ENCODE data around the gene ESRRA.
A peak's percentile ranks its signal among the peaks of the same experiment; 100 is the strongest.
"Not testable (repeated sequence)": the region's sequence is repeated elsewhere in the genome, so short reads cannot be mapped to it uniquely, and the experiment has no call there.

ESRRA gene

DNA sequence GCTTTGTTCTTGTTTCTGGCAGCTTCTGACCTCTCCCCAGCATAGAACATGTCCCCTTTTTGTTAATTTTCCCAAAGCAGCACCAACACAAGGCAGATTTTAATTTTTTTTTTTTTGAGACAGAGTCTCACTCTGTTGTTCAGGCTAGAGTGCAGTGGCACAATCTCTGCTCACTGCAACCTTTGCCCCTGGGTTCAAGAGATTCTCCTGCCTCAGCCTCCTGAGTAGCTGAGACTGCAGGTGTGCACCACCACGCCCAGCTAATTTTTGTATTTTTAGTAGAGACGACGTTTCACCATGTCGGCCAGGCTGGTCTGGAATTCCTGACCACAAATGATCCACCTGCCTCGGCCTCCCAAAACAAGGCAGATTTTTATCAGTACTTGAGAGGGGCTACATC is 2.5 kb downstream of the ESRRA start:
- peaks cover 6 to 20% of the 10 kb centered on the region in 2 donors for H3K4me1 ChIP-seq (ENCODE audit: control insufficient read depth in 1 of 2, insufficient read depth in 2 of 2, low read length in 2 of 2)
- H3K27ac ChIP-seq (ENCODE audit: low read length); H3K27me3 ChIP-seq (ENCODE audit: low read depth, low read length); H3K36me3 ChIP-seq (ENCODE audit: control insufficient read depth in 1 of 2, insufficient read depth in 2 of 2, low read length in 2 of 2); H3K9me3 ChIP-seq (ENCODE audit: control insufficient read depth in 1 of 2, low read length in 2 of 2); H3K4me3 ChIP-seq (ENCODE audit: low read depth in 1 of 2, low read length in 2 of 2): not testable (repeated sequence)

- Histone ChIP-seq H3K9me3 (ENCODE audit: control insufficient read depth in 1 of 2, low read length in 2 of 2) (no peaks in the 10 kb centered on the region), H3K27ac (ENCODE audit: low read length) (no peak overlapping the region), H3K27me3 (ENCODE audit: low read depth, low read length) (no peaks in the 10 kb centered on the region), H3K4me3 (ENCODE audit: low read depth in 1 of 2, low read length in 2 of 2) (no peak overlapping the region), H3K4me1 (ENCODE audit: control insufficient read depth in 1 of 2, insufficient read depth in 2 of 2, low read length in 2 of 2) (peaks cover 0 to 12% of the 10 kb centered on the region in 2 donors), H3K36me3 (ENCODE audit: control insufficient read depth in 1 of 2, insufficient read depth in 2 of 2, low read length in 2 of 2) (peaks cover 8 to 27% of the 10 kb centered on the region in 2 donors)
These were observed 7.6 kb downstream of the ESRRA start for GRCh38 chr11:64312947-64313346.

DNA sequence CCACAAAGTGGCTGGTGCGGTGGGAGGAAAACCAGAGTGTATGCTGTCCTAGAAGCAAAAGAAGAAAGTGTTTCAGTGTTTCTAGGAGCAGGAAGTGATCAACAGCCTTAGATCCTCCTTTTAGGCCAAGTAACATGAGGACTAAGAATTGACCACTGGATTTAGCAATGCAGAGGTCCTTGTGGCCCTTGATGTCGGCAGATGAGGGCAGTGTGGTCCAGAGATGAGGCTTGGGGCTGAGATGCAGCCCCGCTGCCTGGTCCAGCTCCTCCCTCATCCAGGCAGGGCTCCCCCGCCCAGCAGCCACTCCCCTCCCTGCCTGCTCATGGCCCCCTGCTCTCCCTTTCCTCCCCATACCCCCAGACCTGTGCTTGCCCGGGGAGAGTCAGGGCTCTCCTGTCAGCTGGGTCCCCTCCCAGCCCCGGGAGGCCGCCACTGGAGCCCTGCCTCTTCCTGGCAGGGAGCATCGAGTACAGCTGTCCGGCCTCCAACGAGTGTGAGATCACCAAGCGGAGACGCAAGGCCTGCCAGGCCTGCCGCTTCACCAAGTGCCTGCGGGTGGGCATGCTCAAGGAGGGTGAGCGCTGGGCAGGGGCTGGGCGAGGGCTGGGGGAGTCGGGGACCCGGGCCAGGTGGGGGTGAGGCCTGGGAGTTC is 8.3 kb downstream of the ESRRA start:
- Histone ChIP-seq H3K9me3 (ENCODE audit: control insufficient read depth in 1 of 2, low read length in 2 of 2) (no peaks in the 10 kb centered on the region), H3K4me1 (ENCODE audit: control insufficient read depth in 1 of 2, insufficient read depth in 2 of 2, low read length in 2 of 2) (peaks cover 0 to 12% of the 10 kb centered on the region in 2 donors), H3K4me3 (ENCODE audit: low read depth in 1 of 2, low read length in 2 of 2) (peak overlapping the region in 1 of 2 donors; percentile 8), H3K36me3 (ENCODE audit: control insufficient read depth in 1 of 2, insufficient read depth in 2 of 2, low read length in 2 of 2) (peaks cover 8 to 27% of the 10 kb centered on the region in 2 donors), H3K27ac (ENCODE audit: low read length) (no peak overlapping the region), H3K27me3 (ENCODE audit: low read depth, low read length) (no peaks in the 10 kb centered on the region)

GRCh38 chr11:64314146-64314804 is 9.0 kb downstream of the ESRRA start:
- Histone ChIP-seq H3K4me1 (ENCODE audit: control insufficient read depth in 1 of 2, insufficient read depth in 2 of 2, low read length in 2 of 2) (peaks cover 0 to 17% of the 10 kb centered on the region in 2 donors), H3K4me3 (ENCODE audit: low read depth in 1 of 2, low read length in 2 of 2) (peak overlapping the region in 1 of 2 donors; percentile 8)

GRCh38 chr11:64314805-64315561 is 9.7 kb downstream of the ESRRA start:
- H3K4me1 ChIP-seq (ENCODE audit: control insufficient read depth in 1 of 2, insufficient read depth in 2 of 2, low read length in 2 of 2) = peaks cover 0 to 21% of the 10 kb centered on the region in 2 donors
- no peaks in the 10 kb centered on the region for H3K9me3 ChIP-seq (ENCODE audit: control insufficient read depth in 1 of 2, low read length in 2 of 2)
- no peaks in the 10 kb centered on the region for H3K27me3 ChIP-seq (ENCODE audit: low read depth, low read length)
- H3K27ac ChIP-seq (ENCODE audit: low read length) = no peak overlapping the region
- H3K36me3 ChIP-seq (ENCODE audit: control insufficient read depth in 1 of 2, insufficient read depth in 2 of 2, low read length in 2 of 2) = peaks cover 8 to 27% of the 10 kb centered on the region in 2 donors
- no peak overlapping the region for H3K4me3 ChIP-seq (ENCODE audit: low read depth in 1 of 2, low read length in 2 of 2)

More at GRCh38 chr11:64314146-64314804, 9.0 kb downstream of the ESRRA start:
- Histone ChIP-seq H3K27ac (ENCODE audit: low read length) (no peak overlapping the region), H3K27me3 (ENCODE audit: low read depth, low read length) (no peaks in the 10 kb centered on the region), H3K9me3 (ENCODE audit: control insufficient read depth in 1 of 2, low read length in 2 of 2) (no peaks in the 10 kb centered on the region), H3K36me3 (ENCODE audit: control insufficient read depth in 1 of 2, insufficient read depth in 2 of 2, low read length in 2 of 2) (peaks cover 8 to 27% of the 10 kb centered on the region in 2 donors)

DNA sequence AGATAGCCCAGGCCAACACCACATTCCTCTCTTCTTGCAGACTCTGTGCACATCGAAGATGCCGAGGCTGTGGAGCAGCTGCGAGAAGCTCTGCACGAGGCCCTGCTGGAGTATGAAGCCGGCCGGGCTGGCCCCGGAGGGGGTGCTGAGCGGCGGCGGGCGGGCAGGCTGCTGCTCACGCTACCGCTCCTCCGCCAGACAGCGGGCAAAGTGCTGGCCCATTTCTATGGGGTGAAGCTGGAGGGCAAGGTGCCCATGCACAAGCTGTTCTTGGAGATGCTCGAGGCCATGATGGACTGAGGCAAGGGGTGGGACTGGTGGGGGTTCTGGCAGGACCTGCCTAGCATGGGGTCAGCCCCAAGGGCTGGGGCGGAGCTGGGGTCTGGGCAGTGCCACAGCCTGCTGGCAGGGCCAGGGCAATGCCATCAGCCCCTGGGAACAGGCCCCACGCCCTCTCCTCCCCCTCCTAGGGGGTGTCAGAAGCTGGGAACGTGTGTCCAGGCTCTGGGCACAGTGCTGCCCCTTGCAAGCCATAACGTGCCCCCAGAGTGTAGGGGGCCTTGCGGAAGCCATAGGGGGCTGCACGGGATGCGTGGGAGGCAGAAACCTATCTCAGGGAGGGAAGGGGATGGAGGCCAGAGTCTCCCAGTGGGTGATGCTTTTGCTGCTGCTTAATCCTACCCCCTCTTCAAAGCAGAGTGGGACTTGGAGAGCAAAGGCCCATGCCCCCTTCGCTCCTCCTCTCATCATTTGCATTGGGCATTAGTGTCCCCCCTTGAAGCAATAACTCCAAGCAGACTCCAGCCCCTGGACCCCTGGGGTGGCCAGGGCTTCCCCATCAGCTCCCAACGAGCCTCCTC is 10.6 kb downstream of the ESRRA start:
- Histone ChIP-seq H3K4me3 (ENCODE audit: low read depth in 1 of 2, low read length in 2 of 2) (peak overlapping the region in 1 of 2 donors; percentile 93), H3K4me1 (ENCODE audit: control insufficient read depth in 1 of 2, insufficient read depth in 2 of 2, low read length in 2 of 2) (peaks cover 0 to 21% of the 10 kb centered on the region in 2 donors), H3K36me3 (ENCODE audit: control insufficient read depth in 1 of 2, insufficient read depth in 2 of 2, low read length in 2 of 2) (peaks cover 8 to 31% of the 10 kb centered on the region in 2 donors)
- not testable (repeated sequence) for H3K27ac ChIP-seq (ENCODE audit: low read length); H3K27me3 ChIP-seq (ENCODE audit: low read depth, low read length); H3K9me3 ChIP-seq (ENCODE audit: control insufficient read depth in 1 of 2, low read length in 2 of 2)

GRCh38 chr11:64316672-64317324 is 11.5 kb downstream of the ESRRA start:
- Histone ChIP-seq H3K4me3 (ENCODE audit: low read depth in 1 of 2, low read length in 2 of 2) (peak overlapping the region; percentile 84 to 93), H3K9me3 (ENCODE audit: control insufficient read depth in 1 of 2, low read length in 2 of 2) (no peaks in the 10 kb centered on the region), H3K27me3 (ENCODE audit: low read depth, low read length) (no peaks in the 10 kb centered on the region), H3K27ac (ENCODE audit: low read length) (peak overlapping the region; percentile 98), H3K36me3 (ENCODE audit: control insufficient read depth in 1 of 2, insufficient read depth in 2 of 2, low read length in 2 of 2) (peaks cover 8 to 37% of the 10 kb centered on the region in 2 donors), H3K4me1 (ENCODE audit: control insufficient read depth in 1 of 2, insufficient read depth in 2 of 2, low read length in 2 of 2) (peaks cover 0 to 21% of the 10 kb centered on the region in 2 donors)

- Histone ChIP-seq H3K9me3 (ENCODE audit: control insufficient read depth in 1 of 2, low read length in 2 of 2) (no peaks in the 10 kb centered on the region), H3K27ac (ENCODE audit: low read length) (peak within 1 kb of the TSS; percentile 98), H3K4me3 (ENCODE audit: low read depth in 1 of 2, low read length in 2 of 2) (peak within 1 kb of the TSS; percentile 84 to 93), H3K36me3 (ENCODE audit: control insufficient read depth in 1 of 2, insufficient read depth in 2 of 2, low read length in 2 of 2) (peaks cover 11 to 41% of the 10 kb centered on the region in 2 donors), H3K27me3 (ENCODE audit: low read depth, low read length) (no peaks in the 10 kb centered on the region), H3K4me1 (ENCODE audit: control insufficient read depth in 1 of 2, insufficient read depth in 2 of 2, low read length in 2 of 2) (peaks cover 0 to 21% of the 10 kb centered on the region in 2 donors)
These were observed 12.1 kb downstream of the ESRRA start, which contains the start of gene TRMT112 for GRCh38 chr11:64317325-64317960. Gene TRMT112 (minus strand): TSS chr11:64317559. CDS start chr11:64317526, 33 bp downstream.

DNA sequence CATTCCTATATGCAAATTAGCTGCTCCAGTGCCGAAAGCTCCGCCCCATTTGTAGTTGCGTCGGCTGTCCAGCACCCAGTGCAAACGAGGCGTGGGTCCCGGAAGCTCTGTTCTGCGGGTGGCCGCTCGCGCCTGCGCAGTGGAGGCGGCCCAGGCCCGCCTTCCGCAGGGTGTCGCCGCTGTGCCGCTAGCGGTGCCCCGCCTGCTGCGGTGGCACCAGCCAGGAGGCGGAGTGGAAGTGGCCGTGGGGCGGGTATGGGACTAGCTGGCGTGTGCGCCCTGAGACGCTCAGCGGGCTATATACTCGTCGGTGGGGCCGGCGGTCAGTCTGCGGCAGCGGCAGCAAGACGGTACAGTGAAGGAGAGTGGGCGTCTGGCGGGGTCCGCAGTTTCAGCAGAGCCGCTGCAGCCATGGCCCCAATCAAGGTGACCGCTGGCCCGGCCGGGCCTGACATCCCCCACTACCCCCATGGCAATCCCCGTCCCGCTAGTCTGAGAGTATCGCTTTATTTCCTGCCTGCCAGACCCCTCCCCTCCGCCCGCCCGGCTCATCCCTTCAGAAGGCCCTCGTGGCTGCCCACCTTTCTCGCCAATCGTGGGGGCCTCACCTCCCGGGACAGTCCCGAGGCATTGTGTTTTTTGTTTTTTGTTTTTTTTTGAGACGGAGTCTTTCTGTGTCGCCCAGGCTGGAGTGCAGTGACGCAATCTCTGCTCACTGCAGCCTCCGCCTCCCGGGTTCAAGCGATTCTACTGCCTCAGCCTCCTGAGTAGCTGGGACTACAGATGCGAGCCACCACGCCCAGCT is 12.8 kb downstream of the ESRRA start, which contains the start of gene PRDX5:
TSS of gene PRDX5 (plus strand) at position 161 of the 805 bp plus-strand sequence. CDS start at position 256, 95 bp downstream.
- Histone ChIP-seq H3K4me1 (ENCODE audit: control insufficient read depth in 1 of 2, insufficient read depth in 2 of 2, low read length in 2 of 2) (peaks cover 0 to 21% of the 10 kb centered on the region in 2 donors), H3K36me3 (ENCODE audit: control insufficient read depth in 1 of 2, insufficient read depth in 2 of 2, low read length in 2 of 2) (peaks cover 9 to 48% of the 10 kb centered on the region in 2 donors), H3K27me3 (ENCODE audit: low read depth, low read length) (no peaks in the 10 kb centered on the region), H3K9me3 (ENCODE audit: control insufficient read depth in 1 of 2, low read length in 2 of 2) (no peaks in the 10 kb centered on the region), H3K4me3 (ENCODE audit: low read depth in 1 of 2, low read length in 2 of 2) (peak within 1 kb of the TSS; percentile 84 to 93), H3K27ac (ENCODE audit: low read length) (peak within 1 kb of the TSS; percentile 98)

Measured in muscle layer of duodenum (tissue), 2 donors.